NCI-H345 treated with DMSO at 0.1 percent for 48 hours (cell line): Measurements from ENCODE around the gene RTBDN.
"Not testable (repeated sequence)": the region's sequence is repeated elsewhere in the genome, so short reads cannot be mapped to it uniquely, and the experiment has no call there.

Source experiments
- DNase-seq: peaks from one replicate; lab custom pipeline; 2025; ENCODE audit not compliant: unreplicated experiment; lab: John Stamatoyannopoulos, UW

The RTBDN gene

GRCh38 chr19:12825254-12826131 lies 8.9 kb downstream of the RTBDN start:
- DNase-seq: no peak

- no peak for DNase-seq
Measured at GRCh38 chr19:12821761-12822160, 12.6 kb downstream of the RTBDN start.

- not testable (repeated sequence) for DNase-seq
Measured at GRCh38 chr19:12817810-12818209, 16.6 kb downstream of the RTBDN start.

GRCh38 chr19:12817188-12817587 lies 17.2 kb downstream of the RTBDN start:
- DNase-seq: not testable (repeated sequence)

- DNase-seq: no peak
Measured at GRCh38 chr19:12815088-12815487, 19.3 kb downstream of the RTBDN start.

- DNase-seq: peak; percentile 26
Measured at GRCh38 chr19:12806242-12807081, 27.9 kb downstream of the RTBDN start, which contains the start of gene RNASEH2A. Gene RNASEH2A, plus strand, starts transcription at chr19:12806584. Its CDS starts 90 bp downstream, at chr19:12806674.

- DNase-seq: no peak
Measured at GRCh38 chr19:12804051-12804450, 30.3 kb downstream of the RTBDN start.

- DNase-seq: no peak
Measured at GRCh38 chr19:12802267-12803106, 31.9 kb downstream of the RTBDN start.

GRCh38 chr19:12801466-12802266 lies 32.7 kb downstream of the RTBDN start, which contains the start of the genes PRDX2 and THSD8:
Gene PRDX2, minus strand, starts transcription at chr19:12801800. Its CDS starts 539 bp downstream, at chr19:12801261.
Gene THSD8, plus strand, starts transcription at chr19:12802069. Its CDS starts 3 bp downstream, at chr19:12802072.
- no peak for DNase-seq

GRCh38 chr19:12800923-12801465 lies 33.4 kb downstream of the RTBDN start:
- DNase-seq: no peak

- no peak for DNase-seq
Measured at GRCh38 chr19:12800466-12800770, 34.0 kb downstream of the RTBDN start.

GRCh38 chr19:12799742-12800465 lies 34.5 kb downstream of the RTBDN start:
- DNase-seq: no peak

GRCh38 chr19:12797607-12798006 lies 36.8 kb downstream of the RTBDN start:
- DNase-seq: not testable (repeated sequence)

GRCh38 chr19:12797141-12797587 lies 37.2 kb downstream of the RTBDN start:
- no peak for DNase-seq

- peak; percentile 19 for DNase-seq
Measured at GRCh38 chr19:12796146-12797071, 38.0 kb downstream of the RTBDN start.

GRCh38 chr19:12794971-12795381 lies 39.4 kb downstream of the RTBDN start:
- DNase-seq: no peak

- no peak for DNase-seq
Measured at GRCh38 chr19:12794196-12794941, 40.0 kb downstream of the RTBDN start.
